Measurements from ENCODE around the gene ELOVL6. TPM values are rescaled to one million over a fixed set of nuclear protein-coding genes. Genes with fewer than 3 reads are reported as not detected.
A peak's percentile ranks its signal among the peaks of the same experiment; 100 is the strongest.
"Not testable (repeated sequence)": the region's sequence is repeated elsewhere in the genome, so short reads cannot be mapped to it uniquely, and the experiment has no call there.

ELOVL6 gene
- total RNA-seq, 1 experiment from 2014 or later, result 23.8 TPM

DNA sequence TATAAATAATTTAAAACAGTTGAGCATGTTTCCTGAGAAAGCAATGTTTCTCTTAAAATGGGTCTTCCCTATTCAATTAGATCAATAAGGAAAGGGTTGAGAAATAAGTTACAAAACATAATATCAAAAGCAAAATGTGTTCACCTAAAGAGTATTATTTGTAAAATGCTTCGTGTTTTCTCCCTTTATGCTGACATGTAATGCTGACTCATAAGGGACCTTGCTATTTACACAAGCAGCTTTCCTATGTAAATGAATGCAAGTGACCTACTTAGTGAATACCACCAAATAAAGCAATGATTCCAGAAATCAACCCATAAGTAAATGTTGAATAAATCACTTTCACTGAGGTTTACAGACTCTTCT is 91.5 kb downstream of the ELOVL6 start:
- in situ Hi-C loops (cut with HindIII; ENCODE audit: low pct_unique_long_range_greater_than_20kb, low sequenced_read_pairs), result no loop called here
- DNase-seq (ENCODE audit: low read depth), result peak; percentile 28

DNA sequence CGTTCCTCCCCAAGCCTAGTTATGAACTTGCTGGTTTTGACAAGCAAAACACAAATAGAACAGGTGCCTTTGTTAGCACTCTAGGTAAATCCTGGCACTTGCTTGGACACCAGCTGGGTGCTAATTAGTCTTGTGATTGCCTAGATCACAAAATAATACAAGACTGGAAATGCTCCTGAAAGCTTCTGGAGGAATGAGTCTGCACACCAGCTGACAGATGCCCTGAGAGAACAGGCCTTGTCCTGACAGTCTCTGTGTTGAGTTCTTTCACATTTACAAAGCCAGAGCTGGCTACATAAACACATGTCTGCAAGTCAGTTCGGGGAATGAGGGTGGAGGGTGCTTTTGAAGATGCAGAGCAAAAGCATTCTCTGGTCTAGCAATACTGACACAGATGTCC is 93.8 kb downstream of the ELOVL6 start:
- no peak for DNase-seq (ENCODE audit: low read depth)
- in situ Hi-C loops (cut with HindIII; ENCODE audit: low pct_unique_long_range_greater_than_20kb, low sequenced_read_pairs), result no loop called here

- no peak for DNase-seq (ENCODE audit: low read depth)
- in situ Hi-C loops (cut with HindIII; ENCODE audit: low pct_unique_long_range_greater_than_20kb, low sequenced_read_pairs), result no loop called here
These were observed 98.8 kb downstream of the ELOVL6 start for GRCh38 chr4:110099638-110100037.

- in situ Hi-C loops (cut with HindIII; ENCODE audit: low pct_unique_long_range_greater_than_20kb, low sequenced_read_pairs), result no loop called here
These were observed 102.0 kb downstream of the ELOVL6 start for GRCh38 chr4:110096405-110096804.

DNA sequence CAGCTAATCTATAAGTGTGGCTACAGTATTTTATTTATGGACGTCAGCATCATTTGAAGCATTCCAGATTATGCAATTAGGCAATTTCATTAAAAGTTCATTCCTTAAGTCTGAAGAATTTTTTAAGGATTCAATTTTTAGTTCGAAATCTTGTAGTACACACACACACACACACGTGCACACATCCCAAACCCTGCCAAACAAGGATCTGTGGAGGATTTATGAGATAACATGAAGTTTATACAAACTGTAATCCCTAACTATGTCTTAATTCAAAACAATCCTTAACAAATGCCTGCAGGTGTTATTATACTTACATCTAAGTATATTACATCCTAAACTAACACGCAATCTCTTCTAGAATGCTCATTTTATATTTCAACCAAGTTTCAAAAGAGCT is 105.8 kb downstream of the ELOVL6 start:
- in situ Hi-C loops (cut with HindIII; ENCODE audit: low pct_unique_long_range_greater_than_20kb, low sequenced_read_pairs), result no loop called here
- no peak for DNase-seq (ENCODE audit: low read depth)

More at GRCh38 chr4:110096405-110096804, 102.0 kb downstream of the ELOVL6 start:
- peak; percentile 73 for DNase-seq (ENCODE audit: low read depth)

GRCh38 chr4:110091434-110092140 is 106.8 kb downstream of the ELOVL6 start:
- in situ Hi-C loops (cut with HindIII; ENCODE audit: low pct_unique_long_range_greater_than_20kb, low sequenced_read_pairs), result no loop called here

DNA sequence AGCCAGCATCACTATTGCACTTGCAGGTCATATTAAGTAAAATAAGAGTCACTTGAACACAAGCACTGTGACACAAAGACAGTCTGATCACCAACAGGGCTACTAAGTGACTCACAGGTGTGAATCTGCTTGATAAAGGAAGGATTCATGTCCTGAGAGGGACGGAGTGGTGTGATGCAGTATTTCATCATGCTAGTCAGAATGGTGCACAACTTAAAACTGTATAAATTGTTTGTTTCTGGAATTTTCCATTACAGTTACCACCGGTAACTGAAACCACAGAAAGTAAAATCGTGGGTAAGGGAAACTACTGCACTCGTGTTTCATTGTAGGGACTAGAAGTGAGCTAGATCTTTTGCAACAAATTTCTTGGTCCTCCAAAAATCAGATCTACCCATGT is 109.7 kb downstream of the ELOVL6 start:
- no peak for DNase-seq (ENCODE audit: low read depth)
- in situ Hi-C loops (cut with HindIII; ENCODE audit: low pct_unique_long_range_greater_than_20kb, low sequenced_read_pairs), result no loop called here

More at GRCh38 chr4:110091434-110092140, 106.8 kb downstream of the ELOVL6 start:
- no peak for DNase-seq (ENCODE audit: low read depth)

GRCh38 chr4:110087070-110087708 is 111.2 kb downstream of the ELOVL6 start:
- no peak for DNase-seq (ENCODE audit: low read depth)

GRCh38 chr4:110085131-110085530 is 113.3 kb downstream of the ELOVL6 start:
- in situ Hi-C loops (cut with HindIII; ENCODE audit: low pct_unique_long_range_greater_than_20kb, low sequenced_read_pairs), result no loop called here
- DNase-seq (ENCODE audit: low read depth), result peak; percentile 47

More at GRCh38 chr4:110087070-110087708, 111.2 kb downstream of the ELOVL6 start:
- in situ Hi-C loops (cut with HindIII; ENCODE audit: low pct_unique_long_range_greater_than_20kb, low sequenced_read_pairs), result no loop called here

GRCh38 chr4:110084154-110084553 is 114.3 kb downstream of the ELOVL6 start:
- DNase-seq (ENCODE audit: low read depth), result no peak
- in situ Hi-C loops (cut with HindIII; ENCODE audit: low pct_unique_long_range_greater_than_20kb, low sequenced_read_pairs), result no loop called here

- in situ Hi-C loops (cut with HindIII; ENCODE audit: low pct_unique_long_range_greater_than_20kb, low sequenced_read_pairs); DNase-seq (ENCODE audit: low read depth): not testable (repeated sequence)
These were observed 120.3 kb downstream of the ELOVL6 start for GRCh38 chr4:110078148-110078547.

- in situ Hi-C loops (cut with HindIII; ENCODE audit: low pct_unique_long_range_greater_than_20kb, low sequenced_read_pairs); DNase-seq (ENCODE audit: low read depth): not testable (repeated sequence)
These were observed 121.6 kb downstream of the ELOVL6 start for GRCh38 chr4:110076828-110077227.

DNA sequence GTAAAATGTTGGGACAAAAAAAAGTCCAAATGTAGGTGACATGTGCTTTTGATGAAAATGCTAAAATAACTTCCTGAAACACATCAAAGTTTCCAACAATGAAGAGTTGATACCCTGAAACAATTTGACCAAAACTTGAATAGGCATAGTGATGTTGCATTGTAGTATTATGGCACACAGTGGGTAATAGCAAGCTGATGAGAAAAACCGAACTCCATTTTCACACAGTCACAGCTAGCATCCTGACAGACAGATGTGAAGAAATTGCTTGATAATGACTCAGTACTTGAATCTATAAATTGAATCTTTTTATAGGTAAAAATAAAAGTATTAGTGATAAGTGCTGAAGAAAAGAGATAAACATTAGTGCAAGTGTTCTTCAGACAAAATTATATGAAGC is 122.5 kb downstream of the ELOVL6 start:
- no peak for DNase-seq (ENCODE audit: low read depth)
- in situ Hi-C loops (cut with HindIII; ENCODE audit: low pct_unique_long_range_greater_than_20kb, low sequenced_read_pairs), result no loop called here

DNA sequence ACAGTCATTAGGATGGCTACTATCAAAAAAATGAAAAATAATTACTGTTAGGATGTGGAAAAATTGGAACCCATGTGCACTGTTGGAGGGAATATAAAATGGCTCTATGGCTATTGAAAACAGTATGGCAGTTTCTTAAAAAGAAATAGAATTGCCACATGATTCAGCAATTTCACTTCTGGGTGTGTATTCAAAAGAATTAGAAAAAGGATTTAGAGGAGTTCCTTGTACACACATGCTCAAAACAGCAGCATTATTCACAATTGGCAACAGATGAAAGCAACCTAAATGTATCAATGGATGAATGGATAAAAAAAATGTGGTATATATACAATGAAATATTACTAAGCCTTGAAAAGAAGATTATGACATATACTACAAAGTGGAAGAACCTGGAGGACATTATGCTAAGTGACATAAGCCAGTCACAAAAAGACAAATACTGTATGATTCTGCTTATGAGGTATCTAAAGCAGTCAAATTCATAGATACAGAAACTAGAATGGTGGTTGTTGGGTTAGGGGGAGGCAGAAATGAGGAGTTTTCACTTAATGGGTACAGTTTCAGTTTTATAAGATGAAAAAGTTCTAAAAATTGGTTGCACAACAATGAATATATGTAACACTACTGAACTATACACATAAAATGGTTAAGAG is 123.2 kb downstream of the ELOVL6 start:
- in situ Hi-C loops (cut with HindIII; ENCODE audit: low pct_unique_long_range_greater_than_20kb, low sequenced_read_pairs), result no loop called here
- DNase-seq (ENCODE audit: low read depth), result no peak

DNA sequence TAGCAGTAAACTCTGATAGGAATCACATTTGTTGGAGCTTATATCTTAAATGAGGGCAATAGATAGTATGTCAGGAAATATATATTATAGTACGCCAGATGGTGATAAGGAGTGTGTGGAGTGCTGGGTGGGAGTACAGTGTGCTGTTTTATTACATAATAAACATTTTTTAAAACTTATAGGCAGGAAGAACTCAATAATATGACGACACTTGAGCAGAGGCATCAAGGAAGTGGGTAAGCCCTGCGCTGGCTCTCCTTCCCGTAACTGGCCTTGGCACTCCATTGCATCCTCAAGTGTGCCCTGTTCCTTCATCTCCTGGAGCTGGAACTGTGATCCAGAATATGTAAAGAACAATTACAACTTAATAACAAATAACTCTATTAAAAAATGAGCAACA is 123.8 kb downstream of the ELOVL6 start:
- DNase-seq (ENCODE audit: low read depth), result no peak
- in situ Hi-C loops (cut with HindIII; ENCODE audit: low pct_unique_long_range_greater_than_20kb, low sequenced_read_pairs), result no loop called here

GRCh38 chr4:110073053-110073845 is 125.2 kb downstream of the ELOVL6 start:
- in situ Hi-C loops (cut with HindIII; ENCODE audit: low pct_unique_long_range_greater_than_20kb, low sequenced_read_pairs), result no loop called here
- no peak for DNase-seq (ENCODE audit: low read depth)

- DNase-seq (ENCODE audit: low read depth), result no peak
- in situ Hi-C loops (cut with HindIII; ENCODE audit: low pct_unique_long_range_greater_than_20kb, low sequenced_read_pairs), result no loop called here
These were observed 126.9 kb downstream of the ELOVL6 start for GRCh38 chr4:110071466-110071865.

DNA sequence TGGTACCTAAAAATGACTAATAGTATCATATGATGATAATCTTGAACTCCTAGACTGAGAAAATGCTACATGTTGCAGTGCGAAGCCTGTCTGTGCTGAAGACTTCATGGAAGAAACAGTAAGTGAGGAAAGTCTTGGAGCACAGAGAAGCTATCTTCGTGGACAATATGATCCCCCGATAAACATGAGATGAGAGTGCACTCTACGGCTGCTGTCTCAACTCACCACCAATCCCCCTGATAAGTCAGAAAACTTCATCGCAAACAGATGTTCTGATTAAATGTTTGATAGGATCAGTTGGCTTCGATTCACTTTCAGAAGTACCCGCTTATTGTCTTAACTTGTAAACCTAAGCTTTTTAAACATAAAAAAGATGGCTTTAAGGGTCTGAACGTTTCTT is 130.2 kb downstream of the ELOVL6 start:
- no peak for DNase-seq (ENCODE audit: low read depth)
- in situ Hi-C loops (cut with HindIII; ENCODE audit: low pct_unique_long_range_greater_than_20kb, low sequenced_read_pairs), result no loop called here

- no peak for DNase-seq (ENCODE audit: low read depth)
These were observed 133.5 kb downstream of the ELOVL6 start for GRCh38 chr4:110064934-110065333.

More at GRCh38 chr4:110064934-110065333, 133.5 kb downstream of the ELOVL6 start:
- in situ Hi-C loops (cut with HindIII; ENCODE audit: low pct_unique_long_range_greater_than_20kb, low sequenced_read_pairs), result no loop called here

All from Caki2 (cell line).